NB4 (cell line): Measurements from ENCODE around the gene GPRASP3.

Source experiments
- DNase-seq: peaks from one replicate; pipeline ENCODE4 v3.0.0; 2010; ENCODE audit warnings: low read depth
- H3K4me3 ChIP-seq: one replicate; pipeline ENCODE4 v1.5.1; 2011; ENCODE audit warnings: mild to moderate bottlenecking, low read depth, low read length, moderate library complexity
- MYC ChIP-seq: IDR thresholded peaks from 2 replicates; pipeline ENCODE4 v1.6.1; 2011; ENCODE audit warnings: low read depth, low read length
- POLR2A ChIP-seq: IDR thresholded peaks from 2 replicates; pipeline ENCODE4 v1.6.1; 2011; ENCODE audit warnings: mild to moderate bottlenecking; ENCODE audit not compliant: insufficient read length; ENCODE audit errors: extremely low read depth
- TF ChIP-seq, protein P1 (sequence below): IDR thresholded peaks from one replicate; pipeline ENCODE4 v1.5.1; 2012; ENCODE audit warnings: low read depth, low read length
- TF ChIP-seq, protein P2 (sequence below): IDR thresholded peaks from 2 replicates; pipeline ENCODE4 v1.6.1; 2011; ENCODE audit warnings: low read depth, low read length

The GPRASP3 gene

DNA sequence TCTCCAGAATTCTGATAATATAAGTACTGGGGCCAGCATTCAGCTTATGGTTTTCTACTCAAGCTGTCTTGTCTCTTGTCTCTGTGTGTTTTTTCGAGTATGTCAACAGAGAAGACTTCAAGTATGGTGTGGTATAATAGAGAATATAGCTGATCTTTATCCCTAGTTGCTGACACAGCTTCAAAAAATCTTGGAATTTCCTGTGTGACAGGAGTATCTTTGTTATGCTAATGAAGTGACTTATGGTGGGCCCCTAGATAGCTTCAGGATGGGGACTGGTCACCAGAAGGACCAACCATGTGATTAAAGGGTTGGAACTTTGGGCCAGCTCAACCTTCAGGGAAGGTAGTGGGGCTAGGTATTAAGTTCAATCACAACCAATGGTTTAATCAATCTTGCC is 2.9 kb downstream of the GPRASP3 start:
- no peak overlapping the region for H3K4me3 ChIP-seq
- TF ChIP-seq, protein P1, sequence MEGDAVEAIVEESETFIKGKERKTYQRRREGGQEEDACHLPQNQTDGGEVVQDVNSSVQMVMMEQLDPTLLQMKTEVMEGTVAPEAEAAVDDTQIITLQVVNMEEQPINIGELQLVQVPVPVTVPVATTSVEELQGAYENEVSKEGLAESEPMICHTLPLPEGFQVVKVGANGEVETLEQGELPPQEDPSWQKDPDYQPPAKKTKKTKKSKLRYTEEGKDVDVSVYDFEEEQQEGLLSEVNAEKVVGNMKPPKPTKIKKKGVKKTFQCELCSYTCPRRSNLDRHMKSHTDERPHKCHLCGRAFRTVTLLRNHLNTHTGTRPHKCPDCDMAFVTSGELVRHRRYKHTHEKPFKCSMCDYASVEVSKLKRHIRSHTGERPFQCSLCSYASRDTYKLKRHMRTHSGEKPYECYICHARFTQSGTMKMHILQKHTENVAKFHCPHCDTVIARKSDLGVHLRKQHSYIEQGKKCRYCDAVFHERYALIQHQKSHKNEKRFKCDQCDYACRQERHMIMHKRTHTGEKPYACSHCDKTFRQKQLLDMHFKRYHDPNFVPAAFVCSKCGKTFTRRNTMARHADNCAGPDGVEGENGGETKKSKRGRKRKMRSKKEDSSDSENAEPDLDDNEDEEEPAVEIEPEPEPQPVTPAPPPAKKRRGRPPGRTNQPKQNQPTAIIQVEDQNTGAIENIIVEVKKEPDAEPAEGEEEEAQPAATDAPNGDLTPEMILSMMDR, result no peak
- TF ChIP-seq, protein P2, sequence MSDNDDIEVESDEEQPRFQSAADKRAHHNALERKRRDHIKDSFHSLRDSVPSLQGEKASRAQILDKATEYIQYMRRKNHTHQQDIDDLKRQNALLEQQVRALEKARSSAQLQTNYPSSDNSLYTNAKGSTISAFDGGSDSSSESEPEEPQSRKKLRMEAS, result no peak
- TF ChIP-seq MYC (no peak), POLR2A (no peak)
- DNase-seq, result no peak

DNA sequence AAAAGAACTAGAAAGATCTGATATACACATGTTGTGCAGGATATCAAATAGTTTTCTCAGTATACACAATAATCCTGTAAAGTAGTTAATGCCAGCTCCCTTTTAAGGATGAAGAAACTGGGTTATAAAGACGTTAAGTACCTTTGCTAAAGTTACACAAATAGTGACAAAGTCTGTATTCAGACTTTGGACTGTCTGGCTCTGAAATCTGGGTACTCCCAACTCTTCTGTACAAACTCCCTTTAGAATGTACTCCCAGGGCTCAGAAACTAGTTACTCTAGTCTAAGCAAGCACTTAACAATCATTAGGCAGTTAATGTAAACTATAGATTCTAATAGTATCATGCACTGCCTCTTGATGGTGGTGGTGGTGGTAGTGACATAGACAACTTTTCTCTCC is 7.2 kb downstream of the GPRASP3 start:
- DNase-seq, result no peak
- no peak overlapping the region for H3K4me3 ChIP-seq
- TF ChIP-seq, protein P2, result no peak
- TF ChIP-seq, protein P1, result no peak
- TF ChIP-seq MYC (no peak), POLR2A (no peak)

DNA sequence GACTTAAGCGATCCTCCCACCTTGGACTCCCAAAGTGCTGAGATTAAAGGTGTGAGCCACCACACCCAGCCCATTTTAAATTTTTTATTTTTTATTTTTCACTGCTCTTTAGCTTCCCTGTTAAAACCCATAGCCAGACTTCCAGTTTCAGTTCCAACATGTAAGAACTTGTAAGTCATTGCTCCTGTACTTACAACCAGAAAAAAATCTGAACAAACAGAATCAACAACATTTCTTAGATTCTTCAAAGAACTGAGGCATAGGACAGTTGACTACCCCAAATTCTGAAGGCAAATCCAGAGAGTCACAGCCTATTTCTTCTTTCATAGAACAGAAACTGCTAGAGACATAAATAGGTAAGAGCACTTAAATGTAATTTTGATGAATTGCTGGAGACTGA is 8.1 kb downstream of the GPRASP3 start:
- no peak for DNase-seq
- no peak overlapping the region for H3K4me3 ChIP-seq
- TF ChIP-seq, protein P2, result no peak
- TF ChIP-seq, protein P1, result no peak
- TF ChIP-seq POLR2A, result no peak
- no peak for TF ChIP-seq MYC

GRCh38 chrX:102739657-102740056 is 19.1 kb downstream of the GPRASP3 start:
- no peak for DNase-seq
- TF ChIP-seq, protein P2, result no peak
- no peak for TF ChIP-seq MYC
- TF ChIP-seq, protein P1, result no peak
- no peak for TF ChIP-seq POLR2A
- no peak overlapping the region for H3K4me3 ChIP-seq

DNA sequence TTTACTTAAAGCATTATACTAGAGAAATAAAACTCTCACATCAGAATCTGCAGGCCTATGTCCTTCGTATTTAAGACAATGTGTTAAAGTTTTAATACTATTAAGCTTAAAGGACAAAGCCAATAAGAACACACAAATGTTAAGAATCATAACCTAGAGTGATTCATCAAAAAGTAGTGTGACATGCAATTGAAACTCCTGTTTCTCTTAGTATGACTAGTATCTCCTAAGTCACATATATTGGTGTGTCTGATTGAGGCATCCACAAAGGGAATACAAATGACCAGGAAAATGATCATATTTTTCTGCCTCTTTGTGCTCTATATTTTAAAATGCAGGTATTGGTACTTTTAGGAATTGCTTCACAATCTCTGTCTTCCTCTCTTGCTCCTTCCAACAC is 23.8 kb downstream of the GPRASP3 start:
- no peak for DNase-seq

GRCh38 chrX:102745513-102745856 is 24.9 kb downstream of the GPRASP3 start:
- H3K4me3 ChIP-seq, result no peak overlapping the region
- DNase-seq, result no peak
- no peak for TF ChIP-seq MYC
- no peak for TF ChIP-seq POLR2A
- TF ChIP-seq, protein P1, result no peak

More for the DNA sequence above, 23.8 kb downstream of the GPRASP3 start:
- TF ChIP-seq, protein P2, result no peak
- no peak for TF ChIP-seq MYC
- H3K4me3 ChIP-seq, result no peak overlapping the region
